RWPE2 (cell line): ENCODE results near the gene FMO2.

Experiments
- ATAC-seq: fragments of 200-7000 bp; cut with Tn5 transposase; 3 replicates; pipeline ENCODE4 v1.9.1; 2021; ENCODE audit warnings: low read depth
- DNase-seq: peaks from one replicate; pipeline ENCODE4 v3.0.0-alpha.2; 2020; ENCODE audit warnings: low spot score
- H3K27ac ChIP-seq: fragments of 450-650 bp; 2 replicates; pipeline ENCODE4 v1.5.1; 2017; ENCODE audit warnings: mild to moderate bottlenecking; ENCODE audit not compliant: poor library complexity, severe bottlenecking
- H3K27me3 ChIP-seq: fragments of 250-450 bp; sonication (Bioruptor Pico); 2 replicates; pipeline ENCODE4 v1.5.1; 2021; ENCODE audit warnings: mild to moderate bottlenecking, moderate library complexity; ENCODE audit not compliant: insufficient read depth, poor library complexity, severe bottlenecking
- H3K36me3 ChIP-seq: fragments of 250-450 bp; sonication (Bioruptor Pico); 2 replicates; pipeline ENCODE4 v1.5.1; 2020; ENCODE audit warnings: low read depth, mild to moderate bottlenecking, moderate library complexity
- H3K4me1 ChIP-seq: fragments of 250-450 bp; sonication (Bioruptor Pico); 2 replicates; pipeline ENCODE4 v1.5.1; 2021; ENCODE audit warnings: mild to moderate bottlenecking, moderate library complexity; ENCODE audit not compliant: insufficient read depth, poor library complexity, severe bottlenecking
- H3K4me3 ChIP-seq: fragments of 250-450 bp; sonication (Bioruptor Pico); 2 replicates; pipeline ENCODE4 v1.5.1; 2021; ENCODE audit warnings: mild to moderate bottlenecking, moderate library complexity; ENCODE audit not compliant: severe bottlenecking
- H3K9me3 ChIP-seq: fragments of 250-450 bp; sonication (Bioruptor Pico); 2 replicates; pipeline ENCODE4 v1.5.1; 2021; ENCODE audit warnings: mild to moderate bottlenecking, moderate library complexity; ENCODE audit not compliant: severe bottlenecking
- CTCF ChIP-seq: fragments of 450-650 bp; IDR thresholded peaks from one replicate; pipeline ENCODE4 v1.5.1; 2017; ENCODE audit warnings: mild to moderate bottlenecking, moderate library complexity; ENCODE audit not compliant: poor library complexity, severe bottlenecking

Gene FMO2

GRCh38 chr1:171256940-171257606 lies 72.0 kb downstream of the FMO2 start:
- Histone ChIP-seq H3K9me3 (no peaks in the 10 kb centered on the region), H3K36me3 (no peaks in the 10 kb centered on the region), H3K27me3 (no peaks in the 10 kb centered on the region), H3K4me1 (peaks cover 8% of the 10 kb centered on the region), H3K27ac (no peak overlapping the region), H3K4me3 (no peak overlapping the region)
- peak; percentile 81 for ATAC-seq
- DNase-seq = peak; percentile 76
- TF ChIP-seq CTCF = no peak

- ATAC-seq (no peak), DNase-seq (no peak)
- Histone ChIP-seq H3K27ac (no peak overlapping the region), H3K4me1 (peaks cover 8% of the 10 kb centered on the region), H3K27me3 (no peaks in the 10 kb centered on the region), H3K36me3 (no peaks in the 10 kb centered on the region), H3K4me3 (no peak overlapping the region), H3K9me3 (no peaks in the 10 kb centered on the region)
- no peak for TF ChIP-seq CTCF
These were observed 72.5 kb downstream of the FMO2 start for GRCh38 chr1:171257607-171258076.

- Histone ChIP-seq H3K27ac (no peak overlapping the region), H3K36me3 (no peaks in the 10 kb centered on the region), H3K4me1 (peaks cover 8% of the 10 kb centered on the region), H3K4me3 (no peak overlapping the region), H3K9me3 (no peaks in the 10 kb centered on the region), H3K27me3 (no peaks in the 10 kb centered on the region)
- DNase-seq (no peak), ATAC-seq (no peak)
- TF ChIP-seq CTCF = no peak
These were observed 73.3 kb downstream of the FMO2 start for GRCh38 chr1:171258429-171258828.

GRCh38 chr1:171258943-171259342 lies 73.8 kb downstream of the FMO2 start:
- Histone ChIP-seq H3K27ac (no peak overlapping the region), H3K4me3 (no peak overlapping the region), H3K27me3 (no peaks in the 10 kb centered on the region), H3K36me3 (no peaks in the 10 kb centered on the region), H3K4me1 (peaks cover 8% of the 10 kb centered on the region), H3K9me3 (no peaks in the 10 kb centered on the region)
- no peak for DNase-seq
- ATAC-seq = no peak
- TF ChIP-seq CTCF = no peak
